Right renal cortex interstitium (tissue), 3 donors: ENCODE results near the gene PSMD13. TPM values are rescaled to one million over a fixed set of nuclear protein-coding genes. Genes with fewer than 3 reads are reported as not detected.
A peak's percentile ranks its signal among the peaks of the same experiment; 100 is the strongest.
"Not testable (repeated sequence)": the region's sequence is repeated elsewhere in the genome, so short reads cannot be mapped to it uniquely, and the experiment has no call there.

Source experiments
- DNase-seq, 3 donors: peaks; one replicate each; pipeline ENCODE4 v3.0.0-alpha.2; 2013; ENCODE audit warnings: low read depth in 3 of 3, low spot score in 2 of 3
- polyA plus RNA-seq, 3 donors: library from polyadenylated mRNA; unstranded; fragments of 120-200 nt; gene quantifications; one replicate each; pipeline ENCODE4 v1.2.1, GENCODE V29; 2013; ENCODE audit not compliant: insufficient read length in 3 of 3

The PSMD13 gene
- polyA plus RNA-seq, 3 donors = 129 to 144 (median 132) TPM

DNA sequence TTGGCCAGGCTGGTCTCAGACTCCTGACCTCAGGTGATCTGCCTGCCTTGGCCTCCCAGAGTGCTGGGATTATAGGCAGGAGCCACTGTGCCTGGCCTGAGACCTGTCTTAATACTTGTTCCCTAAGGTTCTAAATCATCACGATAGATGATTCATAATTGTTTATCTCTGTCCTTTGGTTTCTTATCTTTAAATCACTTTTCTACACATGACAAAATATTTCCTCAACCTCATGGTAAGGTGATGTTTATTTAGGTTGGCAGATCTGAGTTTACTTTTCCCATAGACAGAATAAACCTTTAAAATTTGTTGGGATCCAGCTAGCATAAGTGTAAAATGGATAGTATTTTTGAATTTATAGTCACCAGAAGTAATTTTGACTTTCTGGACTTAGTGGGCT is 3.5 kb downstream of the PSMD13 start:
- DNase-seq = no peak

DNA sequence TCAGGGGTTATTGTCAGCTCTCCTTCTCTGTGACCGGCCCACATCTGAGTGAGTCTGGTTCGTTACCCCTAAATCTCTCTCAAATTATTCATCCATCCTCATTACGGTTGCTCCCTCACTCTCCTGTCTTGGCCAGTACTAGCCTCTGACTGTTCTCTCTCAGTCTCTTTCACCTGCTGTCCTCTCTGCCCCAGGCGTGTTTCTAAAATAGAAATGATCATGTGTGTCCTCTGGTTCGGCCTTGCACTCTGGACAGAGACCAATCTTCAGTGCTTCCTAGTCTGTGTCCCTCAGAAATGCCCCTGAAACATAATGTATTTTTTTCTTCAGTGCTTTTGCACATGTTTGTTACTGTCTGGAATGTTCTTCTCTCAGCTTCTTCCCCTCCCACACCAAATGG is 4.9 kb downstream of the PSMD13 start:
- DNase-seq = no peak

DNA sequence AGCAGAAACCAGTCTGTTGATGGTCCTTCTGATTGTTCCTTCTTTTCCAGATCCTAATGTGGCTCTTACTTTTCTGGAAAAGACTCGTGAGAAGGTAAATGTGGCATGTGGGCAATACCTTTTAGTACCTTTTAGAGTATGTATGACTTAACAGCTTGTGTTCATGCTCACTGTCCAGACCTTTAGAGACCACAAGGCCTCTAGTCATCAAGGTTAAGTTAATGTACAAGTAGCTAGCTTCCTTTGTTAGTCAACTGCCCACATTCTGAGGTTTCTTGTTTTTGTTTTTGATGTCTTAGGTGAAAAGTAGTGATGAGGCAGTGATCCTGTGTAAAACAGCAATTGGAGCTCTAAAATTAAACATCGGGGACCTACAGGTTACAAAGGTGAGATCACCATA is 7.6 kb downstream of the PSMD13 start:
- DNase-seq = no peak

DNA sequence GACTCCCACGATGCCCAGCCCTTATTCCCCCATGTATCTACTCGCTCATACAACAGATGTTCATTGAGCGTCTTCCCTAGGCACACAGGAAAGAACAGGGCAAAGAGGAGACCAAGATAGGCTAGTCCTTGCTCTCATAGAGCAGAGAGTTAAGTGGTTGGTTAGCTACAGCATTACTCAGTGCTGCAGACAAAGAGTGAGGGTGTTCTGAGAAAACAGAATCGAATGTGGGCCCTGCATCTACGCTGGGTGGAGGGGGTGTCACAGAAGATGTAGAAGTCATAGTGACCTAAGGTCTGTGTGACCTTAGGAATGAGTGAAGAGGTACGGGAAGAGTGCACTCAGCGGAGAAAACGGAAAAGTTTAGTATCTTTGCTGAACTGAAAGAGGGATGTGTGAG is 12.3 kb downstream of the PSMD13 start:
- DNase-seq = no peak

DNA sequence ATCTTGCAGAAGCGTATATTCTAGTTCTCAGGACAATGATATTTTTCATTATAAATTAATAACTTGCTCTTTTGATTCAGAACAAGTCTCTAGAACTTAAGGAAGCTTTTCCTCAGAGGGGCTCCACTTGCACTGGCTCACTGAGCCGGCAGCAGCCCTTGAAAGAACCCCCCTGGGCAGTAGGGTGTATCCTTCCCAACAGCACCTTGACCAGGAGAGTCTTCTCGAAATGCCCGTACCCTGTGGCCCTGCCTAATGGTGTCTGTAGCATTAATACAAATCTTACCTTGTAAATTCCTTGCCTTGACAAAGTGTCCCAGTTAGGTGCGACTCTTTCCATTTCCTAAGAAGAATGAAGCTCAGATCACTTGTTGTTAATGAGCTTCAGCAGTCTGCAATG is 13.5 kb downstream of the PSMD13 start:
- DNase-seq = no peak

DNA sequence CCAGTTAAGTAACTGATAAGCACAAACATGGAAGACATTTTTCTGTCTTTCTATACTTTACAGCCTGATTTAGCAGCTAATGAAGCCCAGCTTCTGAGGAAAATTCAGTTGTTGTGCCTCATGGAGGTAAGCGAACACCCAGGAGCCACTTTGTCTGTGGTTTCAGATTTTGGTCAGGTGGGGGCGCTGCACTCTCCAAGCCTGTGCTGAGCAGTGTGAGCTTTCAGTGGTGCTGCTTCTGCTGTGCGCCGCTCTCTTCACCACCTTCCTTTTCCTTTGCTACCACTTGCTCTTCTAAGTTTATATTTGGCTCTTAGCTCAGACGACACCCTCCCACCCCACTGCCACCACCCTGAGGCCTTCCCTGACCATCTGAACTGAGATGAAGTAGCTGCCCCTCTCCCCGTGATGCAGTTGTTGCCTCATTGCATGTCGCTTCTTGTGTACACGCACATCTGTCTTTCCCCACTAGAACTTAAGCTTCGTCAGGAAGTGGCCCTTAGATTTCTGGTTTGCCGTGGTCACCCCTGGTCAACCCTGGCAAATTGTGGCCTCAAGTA is 14.0 kb downstream of the PSMD13 start:
- DNase-seq = peak in 1 of 3 donors; percentile 21

DNA sequence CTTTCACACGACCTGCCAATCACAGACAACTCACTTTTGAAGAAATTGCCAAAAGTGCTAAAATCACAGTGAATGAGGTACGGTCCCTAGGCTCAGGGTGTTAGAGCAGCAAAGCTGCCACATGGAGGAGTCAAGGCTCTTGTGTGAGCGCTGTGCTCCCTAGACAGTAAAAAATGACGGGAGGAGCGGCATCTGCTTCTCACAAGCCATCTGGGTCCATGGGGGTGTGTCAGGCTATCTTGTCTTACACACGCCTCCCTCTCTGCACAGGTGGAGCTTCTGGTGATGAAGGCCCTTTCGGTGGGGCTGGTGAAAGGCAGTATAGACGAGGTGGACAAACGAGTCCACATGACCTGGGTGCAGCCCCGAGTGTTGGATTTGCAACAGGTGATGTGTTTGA is 14.8 kb downstream of the PSMD13 start:
- DNase-seq = no peak

DNA sequence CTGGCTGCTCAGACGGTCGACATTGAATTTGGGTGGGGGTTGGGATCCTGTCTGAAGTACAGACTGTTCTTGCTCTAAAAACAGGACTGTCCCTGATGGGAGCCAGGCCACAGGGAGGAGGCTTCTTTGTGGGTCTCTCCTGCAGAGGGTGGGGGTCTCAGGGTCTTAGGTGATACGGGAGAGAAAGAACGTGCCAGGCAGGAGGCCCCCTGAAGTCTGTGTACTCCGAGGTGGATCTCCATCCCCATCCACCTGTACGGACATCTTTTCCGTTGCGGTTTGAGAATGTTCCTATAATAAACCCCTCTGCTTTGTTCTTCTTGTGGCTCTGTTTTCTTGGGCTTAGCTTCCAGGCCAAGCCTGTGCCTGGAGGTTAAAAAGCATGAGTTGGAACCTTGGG is 15.9 kb downstream of the PSMD13 start:
- DNase-seq = no peak

DNA sequence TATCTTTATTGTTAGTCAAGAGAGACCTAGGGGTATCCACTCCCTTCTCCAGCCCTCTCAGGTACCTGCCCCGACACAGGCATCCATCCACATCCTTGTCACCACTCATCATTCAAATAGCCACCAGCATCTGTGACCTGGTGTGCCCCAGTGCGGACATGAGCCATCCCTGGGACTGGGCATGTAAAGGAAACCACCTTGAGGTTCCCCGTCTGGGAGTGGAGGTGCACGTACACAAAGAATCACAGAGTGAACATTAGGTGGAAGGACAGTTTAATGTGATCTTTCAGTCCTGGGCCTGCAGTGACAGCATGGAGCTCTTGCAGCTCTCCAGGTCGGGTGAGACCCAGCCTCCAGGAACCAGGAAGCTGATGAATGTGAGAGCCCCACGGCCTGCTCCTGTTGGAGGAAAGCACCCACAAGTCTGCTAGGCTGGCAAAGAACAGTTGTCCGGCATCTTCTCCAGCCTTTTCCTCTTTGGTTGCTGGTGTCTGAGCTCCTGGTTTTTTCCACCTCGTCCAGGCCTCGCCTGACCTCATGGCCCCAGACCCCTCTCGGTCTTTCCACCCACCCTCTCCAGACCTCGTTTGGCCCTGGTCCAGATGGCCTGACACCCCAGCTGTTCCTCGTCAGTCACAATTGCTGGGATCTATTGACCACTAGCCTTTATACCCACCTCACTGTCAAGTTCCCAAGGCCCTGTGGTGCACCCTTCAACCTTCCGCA is 16.5 kb downstream of the PSMD13 start:
- no peak for DNase-seq

DNA sequence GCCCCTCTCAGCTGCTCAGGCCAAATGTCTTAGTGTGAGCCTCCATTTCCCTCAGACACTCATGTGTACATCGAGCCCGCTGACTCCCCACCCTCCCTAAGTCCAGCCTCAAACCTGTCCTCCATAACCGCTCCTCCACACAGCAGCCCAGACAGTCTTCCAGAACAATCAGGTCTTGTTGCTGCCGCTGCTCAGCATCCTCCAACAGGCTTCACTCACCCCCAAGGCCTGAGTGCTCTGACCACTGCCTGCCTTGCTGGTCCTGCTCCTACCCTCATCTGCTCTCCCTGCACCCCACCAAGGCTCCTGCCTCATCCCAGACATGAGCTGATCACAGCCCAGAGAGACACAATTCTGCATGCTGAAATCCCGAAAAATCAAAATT is 17.1 kb downstream of the PSMD13 start:
- no peak for DNase-seq

DNA sequence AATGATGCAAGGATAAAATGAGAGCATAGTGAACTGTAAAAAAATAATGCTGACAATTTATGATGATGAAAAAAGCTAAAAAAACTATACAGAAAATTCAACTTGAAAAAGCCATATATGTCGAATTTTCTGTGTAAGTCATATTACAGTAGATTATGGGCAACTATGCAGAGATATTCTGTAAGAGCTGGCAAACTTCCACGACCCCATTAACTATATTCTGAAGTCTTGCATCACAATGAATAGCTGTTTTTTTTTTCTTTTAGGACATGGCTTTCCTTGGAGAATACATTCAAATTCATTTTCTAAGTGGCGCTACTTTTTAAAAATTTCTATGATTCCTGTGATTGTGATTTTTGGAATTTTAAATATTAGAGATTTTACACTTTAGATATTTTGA is 18.4 kb downstream of the PSMD13 start:
- DNase-seq = no peak

DNA sequence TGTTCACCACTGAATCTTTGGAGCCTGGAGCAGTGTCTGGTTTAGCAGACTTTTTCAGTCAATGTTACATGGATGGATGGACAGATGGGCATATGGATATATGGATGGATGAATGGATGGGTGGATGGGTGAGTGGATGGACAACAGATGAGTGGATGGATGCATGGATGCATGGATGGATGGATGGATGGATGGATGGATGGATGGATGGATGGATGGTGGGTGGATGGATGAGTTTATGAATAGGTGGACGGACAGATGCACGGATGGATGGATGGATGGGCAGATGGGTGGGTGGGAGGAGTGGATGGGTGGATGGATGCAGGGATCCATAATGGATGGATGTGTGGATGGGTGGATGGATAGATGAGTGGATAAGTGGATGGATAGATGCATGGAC is 19.0 kb downstream of the PSMD13 start:
- no peak for DNase-seq

DNA sequence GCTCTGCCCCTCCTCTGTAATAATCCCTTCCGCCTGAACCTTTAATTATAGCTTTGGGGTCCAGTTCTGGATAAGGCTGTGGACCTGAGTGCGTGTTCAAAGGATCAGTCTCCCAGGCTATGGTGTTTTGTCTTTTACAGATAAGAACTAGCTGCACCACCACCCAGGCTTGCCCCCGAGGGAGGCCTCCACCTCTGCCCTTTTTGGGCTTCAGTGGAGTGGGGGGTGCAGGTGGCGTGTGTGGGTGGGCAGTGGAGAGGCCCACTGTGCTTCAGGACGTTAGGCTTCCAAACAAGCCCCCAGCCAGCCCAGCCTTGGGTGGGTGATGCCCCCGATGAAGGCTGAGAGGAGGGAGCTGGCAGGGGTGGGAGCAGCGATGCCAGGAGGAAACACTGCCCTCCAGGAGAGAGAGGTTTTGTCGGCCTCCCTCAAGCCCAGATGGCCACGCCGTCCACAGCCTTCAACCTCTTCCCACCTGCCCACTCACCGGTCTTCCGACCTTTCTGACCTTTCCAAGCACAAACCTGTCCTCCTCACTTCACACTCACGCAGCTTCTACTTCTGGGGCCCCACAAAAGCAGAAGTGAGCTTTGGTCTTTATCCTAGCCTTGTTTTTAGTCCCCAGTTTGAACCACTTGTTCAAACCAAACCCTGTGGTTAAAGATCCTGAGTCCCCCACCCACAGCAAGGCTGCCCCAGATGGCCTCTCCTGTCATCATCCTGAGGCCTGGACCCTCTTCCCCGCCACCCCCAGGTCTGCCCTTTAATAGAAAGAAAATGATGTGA is 20.4 kb downstream of the PSMD13 start:
- no peak for DNase-seq

DNA sequence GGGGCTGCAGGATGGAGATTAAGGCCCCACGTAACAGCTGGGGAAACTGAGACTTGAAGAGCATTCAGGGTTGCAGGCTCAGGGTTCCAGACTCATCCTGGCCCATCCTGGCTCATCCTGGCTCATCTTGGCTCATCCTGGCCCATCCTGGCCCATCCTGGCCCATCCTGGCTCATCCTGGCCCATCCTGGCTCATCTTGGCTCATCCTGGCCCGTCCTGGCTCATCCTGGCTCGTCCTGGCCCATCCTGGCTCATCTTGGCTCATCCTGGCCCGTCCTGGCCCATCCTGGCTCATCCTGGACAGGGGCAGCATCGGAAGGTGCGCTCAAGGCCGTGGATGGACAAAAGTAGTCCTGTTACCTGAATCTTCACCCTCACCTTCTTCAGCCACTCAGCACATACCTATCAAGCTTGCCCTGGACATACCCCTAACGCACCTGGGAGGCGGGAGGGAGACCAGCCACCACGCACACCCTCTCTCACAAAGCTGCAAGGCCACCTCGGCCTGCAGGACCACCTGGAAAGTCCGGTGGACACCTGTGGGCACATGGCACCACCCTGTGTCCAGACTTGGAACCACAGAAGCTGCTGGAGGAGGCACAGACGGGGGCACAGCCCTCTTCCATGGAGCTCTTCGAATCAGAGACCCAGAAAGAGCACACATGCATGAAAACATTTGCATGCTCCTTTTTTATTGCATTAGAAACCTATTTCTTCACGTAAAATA is 21.2 kb downstream of the PSMD13 start:
- DNase-seq = no peak

DNA sequence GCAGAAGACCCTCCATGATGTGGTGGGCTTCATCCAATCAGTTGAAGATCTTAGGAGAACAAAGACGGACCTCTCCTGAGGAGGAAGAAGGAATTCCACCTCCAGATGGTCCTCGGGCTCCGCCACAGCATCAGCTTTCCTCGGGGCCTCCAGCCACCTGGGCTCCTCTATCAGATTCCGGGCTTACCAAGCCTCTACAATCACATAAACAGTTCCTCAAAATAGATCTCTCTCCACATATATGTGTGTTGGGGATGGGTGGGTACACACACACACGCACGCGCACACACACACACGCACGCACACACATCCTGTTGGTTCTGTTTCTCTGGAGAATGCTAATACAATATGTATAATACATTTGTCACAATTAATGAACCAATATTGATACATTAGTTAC is 22.6 kb downstream of the PSMD13 start:
- no peak for DNase-seq

DNA sequence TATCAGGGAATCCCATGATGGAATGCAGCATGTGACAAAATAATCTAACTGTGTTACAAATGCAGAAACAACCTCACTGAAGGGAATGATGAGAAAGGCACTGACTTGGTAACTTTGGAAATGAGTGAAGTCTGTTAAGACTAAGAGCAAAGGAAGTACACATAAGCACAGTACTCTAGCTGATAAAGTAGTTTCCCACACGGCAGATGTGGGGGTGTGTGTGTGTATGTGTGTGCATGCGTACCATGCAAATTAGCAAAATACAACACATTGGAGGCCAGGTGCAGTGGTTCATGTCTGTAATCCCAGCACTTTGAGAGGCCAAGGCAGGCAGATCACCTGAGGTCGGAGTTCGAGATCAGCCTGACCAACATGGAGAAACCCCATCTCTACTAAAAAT is 24.8 kb downstream of the PSMD13 start:
- no peak for DNase-seq

DNA sequence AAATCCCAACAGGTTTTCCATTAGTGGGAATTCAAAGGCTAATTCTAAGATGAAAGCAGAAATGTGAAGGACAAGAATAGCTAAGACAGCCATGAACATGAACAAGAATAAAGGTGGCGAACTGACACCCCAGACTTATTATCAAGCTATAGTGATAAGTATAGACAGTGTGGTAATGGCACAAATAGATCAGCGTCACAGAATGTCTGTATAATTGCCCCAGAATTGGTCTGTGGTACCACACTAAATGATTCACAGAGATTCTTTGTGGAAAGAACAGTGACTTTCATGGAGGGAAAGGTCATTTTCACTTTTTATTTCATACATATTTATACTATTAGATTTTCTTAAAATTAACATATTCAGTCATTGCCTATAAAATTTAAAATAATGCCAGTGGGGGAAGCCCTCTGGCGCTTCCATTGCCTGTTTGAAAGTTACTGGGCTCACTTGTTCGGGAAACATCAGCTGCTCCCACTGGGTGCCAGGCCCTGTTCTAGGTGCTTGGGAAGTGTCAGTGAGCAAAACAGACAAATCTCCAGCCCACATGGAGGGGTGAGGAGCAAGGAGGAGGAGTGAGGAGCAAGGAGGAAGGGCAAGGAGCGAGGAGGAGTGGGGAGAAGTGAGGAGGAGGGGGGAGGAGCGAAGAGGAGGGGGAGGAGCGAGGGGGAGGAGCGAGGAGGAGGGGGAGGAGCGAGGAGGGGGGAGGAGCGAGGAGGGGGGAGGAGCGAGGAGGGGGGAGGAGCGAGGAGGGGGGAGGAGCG is 30.1 kb downstream of the PSMD13 start:
- DNase-seq = no peak

DNA sequence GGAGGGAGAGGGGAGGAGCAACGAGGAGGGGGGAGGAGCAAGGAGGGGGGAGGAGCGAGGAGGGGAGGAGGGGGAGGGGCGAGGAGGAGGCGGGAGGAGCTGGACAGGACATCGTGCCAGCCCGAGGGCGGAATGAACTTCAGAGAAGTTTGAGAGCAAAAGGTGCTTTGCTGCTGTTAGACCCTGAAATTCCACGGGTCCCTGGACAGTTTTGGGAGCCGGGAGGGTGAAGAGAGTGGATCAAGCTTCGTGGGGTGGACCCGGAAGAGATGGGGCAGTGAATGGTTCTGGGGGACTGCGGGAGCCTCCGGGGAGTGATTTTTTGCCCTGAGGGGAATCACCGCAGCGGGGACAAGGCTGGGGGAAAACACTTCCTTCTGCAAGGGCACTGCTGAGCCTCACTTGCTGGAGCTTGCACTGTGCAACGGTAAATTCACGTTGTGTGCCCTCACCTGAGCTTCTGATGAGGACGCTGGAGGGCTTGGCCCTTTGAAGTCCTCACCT is 30.8 kb downstream of the PSMD13 start:
- DNase-seq = no peak

DNA sequence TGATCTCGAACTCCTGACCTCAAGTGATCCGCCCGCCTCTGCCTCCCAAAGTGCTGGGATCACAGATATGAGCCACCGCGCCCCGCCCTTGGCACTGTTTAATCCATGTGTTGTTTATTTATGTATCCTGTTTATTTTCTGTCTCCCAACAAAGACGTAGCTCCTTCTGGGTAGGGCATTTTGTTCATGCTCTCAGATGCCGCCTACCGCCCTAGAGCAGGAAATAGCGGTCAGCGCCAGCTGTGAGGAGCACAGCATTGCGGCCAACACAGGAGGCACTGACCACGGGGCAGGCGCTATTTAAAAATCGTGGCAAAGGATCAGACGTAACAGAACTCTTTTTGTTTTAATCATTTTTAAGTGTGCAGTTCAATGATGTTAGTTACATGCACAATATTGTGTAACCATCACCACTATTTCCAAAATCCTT is 32.0 kb downstream of the PSMD13 start:
- DNase-seq = not testable (repeated sequence)

DNA sequence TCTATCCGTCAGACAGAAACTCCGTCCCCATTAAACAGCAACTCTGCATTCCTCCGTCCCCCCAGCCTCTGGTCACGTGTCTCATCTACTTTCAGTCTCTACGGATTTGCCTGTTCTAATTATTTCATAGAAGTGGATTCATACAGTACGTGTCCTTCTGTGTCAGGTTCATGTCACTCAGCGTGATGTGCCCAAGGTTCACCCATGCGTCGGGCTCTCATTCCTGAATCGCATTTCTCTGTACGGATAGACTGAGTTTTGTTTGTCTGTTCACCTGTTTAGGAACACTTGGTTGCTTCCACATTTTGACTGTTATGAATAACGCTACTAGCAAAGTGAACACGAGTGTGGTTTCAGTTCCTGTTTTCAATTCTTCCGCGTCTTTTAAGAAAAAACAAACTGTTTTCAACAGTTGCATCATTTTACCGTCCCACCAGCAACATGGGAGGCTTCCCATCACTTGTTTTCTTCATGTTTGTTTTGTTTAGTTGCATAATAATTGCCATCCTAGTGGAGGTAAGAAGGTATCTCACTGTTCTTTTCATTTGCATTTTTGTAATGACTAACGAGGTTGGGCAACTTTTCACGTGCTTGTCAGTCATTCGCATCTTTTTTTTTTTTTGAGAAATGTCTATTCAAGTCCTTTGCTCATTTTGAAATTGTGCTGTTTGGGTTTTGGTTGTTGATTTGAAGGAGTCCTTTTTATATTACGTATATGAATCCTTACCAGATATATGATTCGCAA is 32.5 kb downstream of the PSMD13 start:
- no peak for DNase-seq
